NCI-H82 treated with DMSO at 0.1 percent for 48 hours (cell line): ENCODE measurements around the gene PXDN.

Experiments
- DNase-seq: peaks from one replicate; lab custom pipeline; 2025; ENCODE audit not compliant: unreplicated experiment; lab: John Stamatoyannopoulos, UW

The PXDN gene

DNA sequence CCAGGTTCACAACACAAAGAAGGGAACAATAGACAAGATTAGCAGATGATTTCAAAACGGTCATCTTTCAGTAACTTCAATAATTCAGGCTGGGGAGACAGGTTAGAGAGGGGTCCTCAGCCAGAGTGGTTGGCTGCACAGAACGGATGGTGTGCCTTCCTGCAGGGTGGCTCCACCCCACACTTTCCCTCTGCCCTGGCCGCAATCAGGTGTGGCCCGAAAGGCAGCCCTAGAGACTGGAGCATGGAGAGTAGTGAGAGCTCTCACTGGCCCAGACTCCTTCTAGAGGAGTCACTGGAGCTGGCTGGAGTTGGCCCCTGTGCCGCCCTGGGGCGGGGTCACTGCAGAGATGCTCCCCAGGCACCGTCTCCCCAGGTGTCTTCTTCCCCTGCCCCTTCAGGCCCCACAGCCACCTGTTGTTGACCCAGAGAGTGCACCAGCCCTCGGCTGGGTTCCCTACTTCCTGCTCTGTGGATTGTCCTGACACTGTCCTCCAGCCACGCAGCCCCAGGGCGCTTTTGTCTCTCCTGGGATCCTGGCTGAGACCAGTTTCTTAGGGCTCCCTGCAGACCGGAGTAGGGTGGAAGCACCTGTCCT is 126.8 kb downstream of the PXDN start:
- DNase-seq: no peak

DNA sequence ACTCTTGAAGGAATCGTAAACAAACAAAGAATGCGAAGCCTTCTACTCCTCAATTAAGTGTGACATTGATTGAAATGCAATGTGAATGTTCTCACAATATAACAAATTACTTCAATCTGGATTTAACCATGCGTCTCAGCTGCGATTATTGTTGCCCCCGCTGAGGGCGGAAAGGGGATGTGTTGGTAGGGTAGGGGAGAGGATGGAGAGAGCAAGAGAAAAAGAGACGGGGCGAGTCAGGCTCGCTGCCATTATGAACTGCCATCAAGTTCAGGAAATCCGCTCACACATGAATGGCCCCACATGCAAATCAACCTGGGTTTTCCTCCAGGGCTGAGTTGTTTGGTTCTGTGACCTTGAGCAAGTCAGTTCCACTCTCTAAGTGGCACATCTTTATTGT is 129.8 kb downstream of the PXDN start:
- DNase-seq: no peak

DNA sequence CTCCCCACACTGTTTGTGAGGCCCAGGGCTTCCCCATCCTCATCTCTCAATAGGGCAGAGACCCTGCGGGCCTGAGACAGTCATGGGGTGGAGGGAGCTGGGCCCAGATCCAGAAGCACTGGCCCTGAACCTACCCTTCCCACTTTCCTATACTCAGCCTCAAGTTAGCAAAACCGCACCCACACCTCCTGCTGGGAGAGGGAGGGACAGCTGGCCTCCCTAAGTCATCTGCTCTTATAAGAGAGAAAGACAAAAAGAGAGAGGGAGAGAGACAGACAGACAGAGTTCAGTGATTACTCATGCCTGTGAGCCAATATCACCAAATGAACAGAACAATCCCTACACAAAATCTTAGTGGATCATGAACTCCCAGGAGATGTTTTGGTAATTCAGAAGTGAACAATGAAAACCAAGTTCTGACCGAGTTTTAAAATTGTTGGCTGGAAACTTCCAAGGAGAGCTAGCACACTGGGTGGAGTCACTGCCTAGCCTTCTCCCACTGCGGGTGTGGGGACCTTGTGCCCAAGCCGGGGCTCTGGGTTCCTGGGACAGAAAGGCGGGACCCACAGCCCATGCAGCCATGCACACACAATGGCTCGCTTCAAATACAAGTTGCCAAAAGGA is 130.5 kb downstream of the PXDN start:
- DNase-seq: no peak

DNA sequence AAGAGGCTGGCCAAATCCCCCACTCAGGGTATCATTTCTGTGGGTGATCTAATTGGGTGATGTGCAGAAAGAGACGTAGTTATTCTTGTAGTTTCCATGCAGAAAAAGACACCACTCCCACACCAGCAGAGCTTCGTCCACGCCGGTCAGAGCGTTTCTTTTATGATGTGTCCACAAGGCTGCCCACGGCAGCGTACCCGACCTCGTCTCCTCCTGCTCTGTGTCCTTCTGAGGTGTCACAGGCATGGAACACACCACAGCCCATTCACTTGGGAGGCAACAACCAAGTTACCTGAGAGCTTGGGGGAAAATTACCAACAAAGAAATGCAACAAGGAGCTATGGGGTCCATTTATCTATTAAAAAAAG is 131.3 kb downstream of the PXDN start:
- no peak for DNase-seq

DNA sequence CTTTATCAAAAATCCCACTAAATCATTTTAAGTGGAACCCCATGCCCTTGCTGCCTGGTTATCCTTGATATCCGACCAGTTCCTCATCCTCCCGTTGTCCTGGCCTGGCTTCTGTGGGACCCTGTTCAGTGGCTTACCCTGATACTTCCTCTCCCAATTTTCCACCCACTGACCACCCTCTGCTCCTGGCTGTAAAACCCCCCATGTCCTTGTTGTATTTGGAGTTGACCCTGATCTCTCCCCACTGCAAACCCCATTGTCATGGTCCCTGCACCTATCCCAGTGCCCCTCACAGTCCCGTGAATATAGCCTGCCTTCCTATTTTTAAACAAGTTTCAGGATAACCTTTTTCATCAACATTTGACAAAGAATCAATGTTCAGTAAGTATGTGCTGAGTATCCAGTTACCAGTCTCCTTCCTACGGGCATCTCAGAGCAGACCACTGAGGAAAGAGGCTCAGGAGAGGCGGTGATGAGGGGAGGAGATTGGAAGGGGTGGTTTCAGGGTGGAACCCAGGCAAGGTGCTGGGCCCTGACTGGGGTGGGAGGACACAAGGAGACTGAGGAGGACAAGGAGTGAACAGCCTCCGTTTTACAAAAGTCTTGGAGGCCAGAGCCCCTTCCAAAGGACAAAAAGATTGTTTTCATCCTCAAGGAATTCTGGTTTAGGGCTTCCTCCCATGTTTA is 131.8 kb downstream of the PXDN start:
- no peak for DNase-seq

DNA sequence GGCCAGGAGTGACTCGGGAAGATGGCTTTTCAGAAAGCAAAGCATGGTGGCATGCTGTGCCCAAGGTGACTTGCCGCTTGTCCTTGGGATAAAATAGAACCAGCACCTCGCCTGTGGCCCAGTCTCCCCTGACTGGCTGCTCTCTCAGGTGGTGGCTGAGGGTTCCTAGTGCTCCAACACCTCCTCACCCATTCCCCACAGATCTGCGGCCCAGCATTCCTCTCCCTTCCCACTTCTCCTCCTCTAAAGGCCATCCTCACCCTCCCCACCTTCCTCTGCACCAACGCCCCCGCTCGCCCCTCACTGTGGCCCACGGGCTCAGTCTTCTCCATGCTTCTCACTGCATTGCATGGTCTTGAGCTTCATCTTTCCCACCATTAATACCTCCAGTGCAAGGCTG is 132.4 kb downstream of the PXDN start:
- DNase-seq: no peak

DNA sequence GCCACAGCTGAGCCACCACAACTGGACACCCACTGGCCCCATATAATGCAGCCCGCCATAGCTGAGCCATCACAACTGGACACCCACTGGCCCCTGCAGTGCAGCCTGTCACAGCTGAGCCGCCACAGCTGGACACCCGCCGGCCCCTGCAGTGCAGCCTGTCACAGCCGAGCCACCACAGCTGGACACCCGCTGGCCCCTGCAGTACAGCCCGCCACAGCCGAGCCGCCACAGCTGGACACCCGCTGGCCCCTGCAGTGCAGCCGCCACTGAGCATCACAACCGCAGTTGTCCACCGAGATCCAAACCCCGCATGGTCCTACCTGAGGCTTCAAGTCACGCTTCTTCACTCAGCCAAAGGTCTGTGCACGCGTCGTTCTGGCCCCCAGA is 134.2 kb downstream of the PXDN start:
- DNase-seq: no peak

DNA sequence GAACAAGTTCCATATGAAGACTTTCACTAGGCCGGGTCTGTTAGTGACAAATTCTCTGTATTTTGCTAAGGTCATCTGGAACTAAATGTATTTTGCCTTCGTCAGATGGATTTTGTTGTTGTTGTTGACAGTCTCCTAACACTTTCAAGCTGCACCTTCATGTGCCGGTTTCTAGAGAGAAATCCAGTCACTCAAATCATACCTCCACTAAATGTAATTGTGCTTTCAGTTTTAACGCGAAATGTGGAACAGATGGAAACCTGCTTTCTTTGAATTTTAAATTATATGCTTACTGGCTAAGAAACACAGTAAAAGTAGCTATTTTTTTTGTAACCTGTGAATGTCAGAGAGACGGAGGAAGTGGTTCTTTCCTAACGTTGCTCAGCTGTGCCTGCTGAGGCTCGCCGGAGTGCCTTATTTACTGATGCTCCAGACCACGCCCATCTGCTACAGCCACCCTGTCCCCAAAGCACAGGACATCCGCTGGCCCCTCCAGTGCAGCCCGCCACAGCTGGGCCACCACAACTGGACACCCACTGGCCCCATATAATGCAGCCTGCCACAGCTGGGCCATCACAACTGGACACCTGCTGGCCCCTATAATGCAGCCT is 134.7 kb downstream of the PXDN start:
- DNase-seq: no peak

DNA sequence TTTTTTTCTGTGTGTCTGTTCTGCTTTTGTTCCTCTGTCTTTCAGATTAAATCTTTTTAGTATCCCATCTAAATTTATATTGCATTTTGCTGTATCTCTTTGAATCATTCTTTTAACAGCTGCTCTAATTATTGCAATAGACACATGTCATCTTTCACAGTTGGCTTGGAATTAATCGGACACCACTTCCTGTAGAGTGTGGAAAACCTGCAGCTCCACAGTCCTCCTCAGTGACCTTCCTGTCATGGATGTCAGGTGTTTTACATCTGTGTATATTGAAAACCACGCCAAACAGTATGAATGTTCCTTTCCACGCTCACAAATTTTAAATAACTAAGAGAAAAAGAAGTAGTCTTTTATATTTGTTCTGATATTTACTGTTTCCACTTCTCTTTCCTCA is 135.3 kb downstream of the PXDN start:
- DNase-seq: no peak

DNA sequence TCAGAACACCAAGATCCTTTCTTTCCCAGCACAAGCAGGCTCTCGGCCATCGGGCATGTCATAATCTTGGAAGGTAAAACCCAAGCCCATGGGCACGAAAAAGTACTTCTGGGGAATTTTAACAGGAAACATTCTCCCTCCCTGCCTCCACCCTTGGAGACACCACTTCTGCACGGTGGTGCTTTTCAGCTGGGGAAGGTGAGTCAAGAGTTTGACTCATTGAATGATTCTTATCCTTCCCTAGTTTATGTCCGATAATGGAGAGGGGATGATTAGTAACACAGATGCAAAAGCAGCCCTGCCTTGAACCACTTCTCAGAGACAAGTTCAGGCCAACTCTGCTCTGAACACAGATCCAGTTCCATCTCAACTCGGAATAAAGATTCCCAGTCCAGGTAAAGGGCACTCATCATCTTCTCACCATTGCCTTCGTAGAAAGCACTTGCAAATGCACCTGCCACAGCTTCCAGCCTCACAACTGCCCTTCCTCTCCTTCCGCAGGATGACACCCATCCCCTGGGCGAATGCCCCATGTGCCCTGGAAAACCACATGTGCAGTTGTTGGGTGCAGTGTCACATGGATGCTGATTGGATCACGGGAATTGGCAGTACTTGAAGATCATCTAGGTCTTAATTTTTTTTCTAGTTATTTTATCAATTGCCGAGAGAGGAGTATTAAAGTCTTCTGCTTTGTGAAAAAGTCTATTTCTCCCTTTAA is 136.2 kb downstream of the PXDN start:
- no peak for DNase-seq

DNA sequence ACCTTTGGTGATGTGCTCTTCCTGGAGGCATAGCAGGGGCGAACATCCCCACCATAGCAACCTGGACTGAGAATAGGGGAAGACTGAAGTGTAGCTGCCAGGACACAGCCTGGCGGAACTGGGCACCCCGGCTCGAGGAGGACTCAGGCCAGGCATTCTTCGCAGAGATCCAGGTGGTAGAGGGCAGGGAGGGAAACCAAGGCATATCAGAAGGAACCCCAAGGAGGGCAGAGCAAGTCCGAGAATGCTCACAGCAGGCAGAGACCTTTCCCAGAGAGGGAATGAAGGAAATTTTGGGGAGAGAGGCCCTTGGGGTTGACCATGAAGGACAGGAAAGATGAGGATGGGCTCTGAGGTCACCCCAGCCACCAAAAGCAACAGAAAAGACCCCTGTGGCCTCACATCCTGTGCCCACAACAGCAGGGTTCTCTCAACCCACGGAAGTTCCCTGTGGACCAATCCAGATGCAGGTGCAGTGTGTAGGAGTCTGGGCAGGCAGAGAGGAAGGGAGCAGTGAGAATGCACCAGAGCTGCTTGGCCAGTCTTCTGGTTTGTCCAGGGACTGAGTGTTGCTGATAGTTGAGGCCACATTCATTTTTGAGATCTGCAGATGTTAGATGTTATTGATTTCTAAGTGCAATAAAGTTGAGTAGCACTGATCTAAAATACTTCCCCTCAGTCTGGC is 136.9 kb downstream of the PXDN start:
- no peak for DNase-seq

DNA sequence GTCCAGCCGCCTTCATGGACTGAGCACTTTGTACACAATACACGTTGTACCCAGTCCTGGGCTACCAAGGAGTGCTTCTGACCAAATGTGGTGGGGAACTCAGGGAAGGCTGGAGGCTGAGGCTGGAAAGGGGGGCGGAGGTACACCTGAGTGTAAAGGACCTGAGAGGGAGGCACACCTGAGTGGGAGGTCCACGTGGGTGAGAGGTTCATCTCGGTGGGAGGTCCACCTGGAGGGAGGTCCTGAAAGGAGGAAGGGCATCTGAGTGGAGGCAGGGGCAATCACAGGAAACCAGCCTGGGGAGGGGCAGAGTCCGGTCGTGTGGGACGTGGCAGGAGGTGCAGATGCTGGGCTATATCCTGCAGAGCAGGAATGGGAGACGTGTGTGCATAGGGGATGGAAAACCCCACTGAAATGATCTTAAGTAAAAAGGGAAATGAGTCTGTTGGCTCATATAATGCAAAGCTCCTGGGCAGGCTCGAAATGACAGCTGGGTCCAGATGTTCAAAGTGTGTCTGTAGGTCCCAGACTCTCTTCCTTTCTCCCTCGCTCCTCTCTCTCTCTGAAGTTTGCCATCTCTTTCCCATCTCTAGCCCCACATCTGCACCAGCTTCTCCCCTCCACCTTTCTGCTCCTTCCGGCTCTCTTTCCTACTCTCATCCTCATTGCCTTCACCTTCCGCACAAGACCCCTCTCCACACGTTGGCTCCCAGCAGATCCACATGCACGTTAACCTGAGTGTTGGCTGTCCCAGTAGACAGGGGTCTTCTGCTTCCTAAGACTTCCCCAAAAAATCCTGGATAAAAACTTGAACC is 137.7 kb downstream of the PXDN start:
- no peak for DNase-seq

DNA sequence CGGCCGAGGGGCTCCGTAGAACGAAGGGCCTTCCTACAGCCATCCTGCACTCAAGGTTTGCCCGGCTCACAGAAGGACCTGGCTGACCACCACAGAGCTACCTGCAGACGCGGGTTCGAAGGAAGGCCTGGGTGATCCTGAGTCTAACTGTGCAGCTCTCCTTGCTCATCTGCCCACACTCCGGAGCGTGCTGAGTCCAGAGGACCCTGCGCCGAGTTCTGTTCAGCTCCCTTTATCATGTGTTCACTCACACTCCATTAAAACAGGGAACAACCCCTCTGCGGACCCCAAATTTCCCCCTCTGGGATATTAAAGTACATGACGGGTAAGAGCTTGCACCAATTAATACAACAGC is 138.3 kb downstream of the PXDN start:
- no peak for DNase-seq

DNA sequence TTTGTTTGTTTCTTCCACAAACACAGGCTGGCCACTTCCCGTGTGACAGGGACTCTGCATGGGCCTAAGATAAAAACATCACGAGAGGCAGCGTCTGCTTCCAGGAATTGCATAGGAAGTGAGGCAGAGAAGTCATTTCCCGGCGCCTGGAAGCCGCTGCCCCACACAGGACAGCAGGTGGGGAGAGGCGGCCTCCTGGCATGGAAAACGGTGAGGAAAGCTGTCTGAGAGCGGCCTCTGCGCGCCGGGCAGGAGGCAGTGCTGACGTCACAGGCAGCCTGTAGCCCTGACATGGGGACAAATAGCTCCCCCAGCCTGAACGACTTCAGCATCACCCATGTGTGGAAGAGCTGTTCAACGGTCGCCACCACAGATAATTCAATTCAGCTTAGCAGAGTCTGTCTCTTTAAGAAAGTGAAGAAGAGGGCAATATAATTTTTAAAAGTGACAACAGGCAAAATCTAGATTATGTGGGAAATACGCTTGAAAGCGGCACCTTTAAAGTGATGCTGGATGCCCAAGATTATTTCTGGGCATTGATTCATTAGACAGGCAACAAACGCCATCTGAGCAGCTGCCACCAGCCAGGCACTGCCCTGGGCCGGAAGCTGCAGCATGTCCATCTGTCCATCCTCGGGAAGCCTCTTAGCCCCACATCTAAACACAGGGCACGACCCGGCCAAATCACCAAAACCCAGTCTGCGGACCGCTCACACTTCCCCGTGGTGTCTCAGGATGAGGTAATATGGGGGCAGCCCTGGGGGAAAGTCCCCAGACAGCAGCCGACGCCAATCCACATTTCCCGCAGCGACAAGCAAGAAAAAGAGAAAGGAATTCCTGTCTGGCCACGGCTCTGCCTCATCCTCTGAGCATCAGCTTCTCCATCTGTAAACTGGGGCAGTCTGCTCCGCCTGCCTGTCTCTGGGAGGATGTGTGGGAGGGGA is 138.9 kb downstream of the PXDN start:
- no peak for DNase-seq

DNA sequence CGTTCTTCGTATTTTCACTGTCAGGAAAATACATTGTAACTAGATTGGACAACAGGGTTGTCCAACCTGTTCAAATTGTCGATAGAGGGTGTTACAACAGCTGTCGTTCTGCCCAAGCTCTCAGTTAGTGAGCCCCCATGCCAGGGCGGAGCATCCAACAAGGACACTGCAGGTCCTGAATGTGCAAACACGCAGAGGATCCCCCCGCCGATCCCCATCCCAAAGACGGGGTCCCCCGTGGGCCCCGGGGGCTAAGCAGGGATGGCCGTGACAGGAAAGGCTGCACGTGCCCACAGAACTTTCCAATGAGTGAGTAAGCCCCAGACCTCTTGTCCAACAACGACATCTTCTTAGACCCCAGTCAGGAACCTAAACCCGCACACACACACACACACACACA is 140.8 kb downstream of the PXDN start:
- DNase-seq: no peak

DNA sequence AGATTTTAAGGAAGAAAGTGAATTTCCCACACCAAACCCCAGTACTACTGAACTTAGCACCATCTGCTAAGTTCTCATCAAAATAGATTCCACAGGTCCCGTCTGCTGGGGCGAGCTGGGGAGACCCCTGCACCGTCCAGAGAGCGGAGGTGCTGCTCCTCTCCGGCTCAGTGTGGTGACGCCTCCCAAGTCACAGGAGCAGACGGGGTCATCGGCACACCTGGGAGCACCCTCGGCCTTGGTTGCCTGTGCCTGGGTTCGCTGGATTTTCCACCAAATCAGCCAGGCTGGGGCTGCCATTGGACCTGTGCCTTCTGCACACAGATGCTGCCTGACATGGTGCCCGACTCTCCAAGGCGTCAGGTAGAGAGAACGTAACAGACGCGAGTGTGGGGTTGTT is 141.3 kb downstream of the PXDN start:
- no peak for DNase-seq

DNA sequence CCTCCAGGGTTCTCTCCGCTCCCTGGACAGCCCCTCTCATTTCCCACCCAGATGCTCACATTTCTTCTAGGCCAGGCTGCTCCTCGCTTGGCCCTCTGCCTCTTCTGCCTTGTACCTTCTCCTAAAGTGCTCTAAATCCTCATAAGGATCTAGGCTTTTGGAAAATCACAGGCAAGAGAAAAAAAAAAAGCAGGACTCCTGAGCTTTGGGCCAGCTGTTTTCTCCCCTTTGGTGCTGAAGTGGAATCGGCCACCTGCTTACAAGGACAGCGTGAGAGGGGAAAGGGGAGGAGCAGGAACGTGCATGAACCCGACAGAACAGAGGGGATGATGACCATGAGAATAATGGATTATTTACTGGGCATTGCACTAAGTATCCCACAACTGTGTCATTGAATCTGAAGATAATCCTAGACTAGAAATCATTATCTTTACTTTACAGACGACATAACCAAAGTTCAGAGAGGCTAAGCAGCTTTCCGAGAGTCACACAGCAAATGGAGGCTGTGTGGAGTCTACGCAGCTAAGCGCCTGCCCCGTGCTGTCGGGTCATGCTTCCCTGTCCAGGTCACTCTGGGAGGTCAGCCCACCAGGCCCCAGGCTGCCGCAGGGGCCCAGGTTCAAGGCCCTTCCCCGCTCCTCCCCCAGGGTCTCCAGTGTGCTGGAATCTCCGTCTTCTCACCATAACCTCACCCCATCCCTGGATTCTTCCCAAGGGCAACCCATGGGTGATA is 141.9 kb downstream of the PXDN start:
- no peak for DNase-seq

DNA sequence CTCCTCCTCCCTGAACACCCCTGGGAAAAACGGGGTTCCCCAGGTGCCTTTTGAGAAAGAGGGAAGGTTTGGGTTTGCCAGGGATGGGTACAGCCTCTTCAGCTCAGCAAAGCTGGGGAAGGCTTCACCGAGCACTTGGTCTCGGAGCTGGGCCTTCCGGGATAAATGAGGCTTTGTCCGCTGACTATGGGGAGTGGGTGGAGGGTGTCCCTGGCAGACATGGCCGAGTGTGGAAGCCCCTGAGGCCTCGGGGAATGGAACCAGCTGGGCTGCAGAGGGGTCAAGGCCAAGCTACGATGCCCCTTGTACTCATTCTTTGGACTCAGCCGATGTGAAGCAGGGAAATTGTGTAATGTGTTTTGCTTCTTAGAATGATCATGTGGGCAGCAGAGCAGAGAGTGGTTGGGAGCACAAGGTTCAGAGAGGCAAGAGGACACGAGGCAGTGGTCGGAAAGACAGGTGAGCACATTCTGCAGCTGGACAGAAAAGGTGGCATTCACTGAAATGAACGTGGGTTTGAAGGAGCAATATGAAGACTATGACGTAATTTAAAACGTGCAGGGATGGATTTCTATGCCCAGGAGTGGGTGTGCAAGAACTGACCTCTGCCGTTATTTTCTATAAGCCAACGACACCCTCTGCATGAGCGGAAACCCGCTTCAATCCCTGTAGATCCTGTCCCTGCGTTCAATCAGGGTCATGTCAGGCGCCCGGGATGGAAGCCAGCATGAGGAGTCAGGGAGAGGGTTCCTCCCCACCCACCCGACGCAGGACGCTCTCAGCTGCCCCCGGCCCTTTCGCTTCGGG is 142.6 kb downstream of the PXDN start:
- DNase-seq: no peak
